Activated CD8-positive, alpha-beta T cell treated with anti-CD3 and anti-CD28 coated beads for 36 hours (primary cell): ENCODE results near the gene DRC1. TPM values are rescaled to one million over a fixed set of nuclear protein-coding genes. Genes with fewer than 3 reads are reported as not detected.

Experiments
- ATAC-seq: fragments of 200-7000 bp; cut with Tn5 transposase; one replicate; pipeline ENCODE4 v1.10.0; 2021; ENCODE audit warnings: mild to moderate bottlenecking, moderate library complexity
- CTCF ChIA-PET: fragments of 350-600 bp; sonication (Branson Sonifier 250); formaldehyde crosslinking; loops from one replicate; lab custom pipeline; 2021; ENCODE audit warnings: antibody characterized with exemption; lab: Charles Lee
- POLR2A ChIA-PET: fragments of 350-600 bp; sonication (Branson Sonifier 250); formaldehyde crosslinking; loops from one replicate; lab custom pipeline; 2021; ENCODE audit warnings: antibody characterized with exemption; lab: Charles Lee
- DNase-seq: peaks from one replicate; pipeline ENCODE4 v3.0.0-alpha.2; 2020
- H3K27ac Mint-ChIP-seq: one replicate; pipeline ENCODE4 v1.8.0; 2021; ENCODE audit warnings: mild to moderate bottlenecking, mixed read lengths
- H3K27me3 Mint-ChIP-seq: one replicate; pipeline ENCODE4 v1.8.0; 2021; ENCODE audit warnings: mixed read lengths
- H3K36me3 Mint-ChIP-seq: one replicate; pipeline ENCODE4 v1.8.0; 2021; ENCODE audit warnings: low read depth, mixed read lengths
- H3K4me1 Mint-ChIP-seq: one replicate; pipeline ENCODE4 v1.8.0; 2021; ENCODE audit warnings: low read depth, mixed read lengths
- H3K4me3 Mint-ChIP-seq: one replicate; pipeline ENCODE4 v1.8.0; 2021; ENCODE audit warnings: mild to moderate bottlenecking, moderate library complexity, mixed read lengths
- H3K9me3 Mint-ChIP-seq: one replicate; pipeline ENCODE4 v1.8.0; 2021; ENCODE audit warnings: mixed read lengths
- CTCF ChIP-seq: fragments of 200-600 bp; IDR thresholded peaks from one replicate; pipeline ENCODE4 v1.8.0; 2022; ENCODE audit warnings: antibody characterized with exemption, mild to moderate bottlenecking
- intact Hi-C: fragments of 100-400 bp; cut with micrococcal nuclease; formaldehyde crosslinking; loops from one replicate; pipeline ENCODE4 v1.10.0; 2022
- total RNA-seq, 2 experiments: library from RNA; stranded (reverse); gene quantifications; one replicate each; pipeline ENCODE4 v1.2.3, GENCODE V29; 2021

Gene DRC1
- total RNA-seq, 2 experiments from 2014 or later, result not detected

- H3K9me3 Mint-ChIP-seq, result peaks cover 7% of the 10 kb centered on the region
- DNase-seq (no peak), ATAC-seq (no peak)
- ChIA-PET CTCF (no interaction called here), POLR2A (no interaction called here)
- intact Hi-C loops, result no loop called here
- no peak overlapping the region for H3K27ac Mint-ChIP-seq
- no peak for TF ChIP-seq CTCF
- H3K4me3 Mint-ChIP-seq, result no peak overlapping the region
- H3K27me3 Mint-ChIP-seq, result no peaks in the 10 kb centered on the region
- no peaks in the 10 kb centered on the region for H3K36me3 Mint-ChIP-seq
- H3K4me1 Mint-ChIP-seq, result no peaks in the 10 kb centered on the region
Observed at GRCh38 chr2:26471289-26471688, 69.6 kb downstream of the DRC1 start.

GRCh38 chr2:26471766-26472706 lies 70.3 kb downstream of the DRC1 start:
- no peak overlapping the region for H3K4me3 Mint-ChIP-seq
- ATAC-seq (no peak), DNase-seq (no peak)
- no peak for TF ChIP-seq CTCF
- POLR2A ChIA-PET, result interaction anchor here (1.2 kb wide), 1 partner anchor 15 kb away, joined by 3 read pairs; no protein-coding TSS in a partner anchor
- intact Hi-C loops, result no loop called here
- no peaks in the 10 kb centered on the region for H3K4me1 Mint-ChIP-seq
- H3K9me3 Mint-ChIP-seq, result peaks cover 7% of the 10 kb centered on the region
- H3K36me3 Mint-ChIP-seq, result no peaks in the 10 kb centered on the region
- CTCF ChIA-PET, result no interaction called here
- H3K27me3 Mint-ChIP-seq, result no peaks in the 10 kb centered on the region
- H3K27ac Mint-ChIP-seq, result no peak overlapping the region

GRCh38 chr2:26472821-26473655 lies 71.3 kb downstream of the DRC1 start:
- no peak overlapping the region for H3K4me3 Mint-ChIP-seq
- no peaks in the 10 kb centered on the region for H3K36me3 Mint-ChIP-seq
- POLR2A ChIA-PET, result interaction anchor here (1.2 kb wide), 1 partner anchor 14 kb away, joined by 3 read pairs; no protein-coding TSS in a partner anchor
- H3K9me3 Mint-ChIP-seq, result peaks cover 7% of the 10 kb centered on the region
- H3K4me1 Mint-ChIP-seq, result peaks cover 4% of the 10 kb centered on the region
- no peak for TF ChIP-seq CTCF
- no peaks in the 10 kb centered on the region for H3K27me3 Mint-ChIP-seq
- intact Hi-C loops, result no loop called here
- DNase-seq (no peak), ATAC-seq (no peak)
- CTCF ChIA-PET, result no interaction called here
- no peak overlapping the region for H3K27ac Mint-ChIP-seq

- POLR2A ChIA-PET, result no interaction called here
- Mint-ChIP-seq H3K9me3 (peaks cover 5% of the 10 kb centered on the region), H3K27me3 (no peaks in the 10 kb centered on the region), H3K4me1 (peaks cover 4% of the 10 kb centered on the region), H3K36me3 (no peaks in the 10 kb centered on the region), H3K27ac (no peak overlapping the region), H3K4me3 (no peak overlapping the region)
- CTCF ChIA-PET, result no interaction called here
- no peak for TF ChIP-seq CTCF
- DNase-seq (no peak), ATAC-seq (no peak)
- intact Hi-C loops, result no loop called here
Observed at GRCh38 chr2:26473796-26474195, 72.1 kb downstream of the DRC1 start.
